Skin of body (tissue), 1 donor: ENCODE data around the gene RPAIN. TPM values are rescaled to one million over a fixed set of nuclear protein-coding genes. Genes with fewer than 3 reads are reported as not detected.

ENCODE experiments used
- total RNA-seq: library from RNA; depleted of rRNA; stranded (reverse); fragments of >200 nt; gene quantifications from one replicate; pipeline ENCODE4 v1.2.3, GENCODE V29; 2014

RPAIN gene
- total RNA-seq, 1 donor from 2014 or later: 43.8 TPM

Other genes starting within 250 kb of the RPAIN start
- gene ZNF594, start 228.3 kb upstream of the RPAIN start, total RNA-seq: 10.2 TPM
- gene SCIMP, start 185.3 kb upstream of the RPAIN start, total RNA-seq: 0.99 TPM
- gene RABEP1, start 137.9 kb upstream of the RPAIN start, total RNA-seq: 29.5 TPM
- 56.1 TPM for gene NUP88, start 520 bp upstream of the RPAIN start, total RNA-seq
- 82.8 TPM for gene C1QBP, start 19.0 kb downstream of the RPAIN start, total RNA-seq
- 8.7 TPM for gene DHX33, start 48.8 kb downstream of the RPAIN start, total RNA-seq
- gene DERL2, start 66.0 kb downstream of the RPAIN start, total RNA-seq: 24.2 TPM
- gene MIS12, start 66.4 kb downstream of the RPAIN start, total RNA-seq: 14.0 TPM
- 25.6 TPM for gene NLRP1, start 164.3 kb downstream of the RPAIN start, total RNA-seq